Esophagus muscularis mucosa (tissue), 4 donors: ENCODE measurements around the gene NRAP. TPM values are rescaled to one million over a fixed set of nuclear protein-coding genes. Genes with fewer than 3 reads are reported as not detected.

Source experiments
- DNase-seq: peaks from one replicate; pipeline ENCODE4 v3.0.0-alpha.2; 2017; ENCODE audit errors: extremely low spot score
- H3K27ac ChIP-seq, 4 donors: fragments of 200-600 bp; sonication (generic); replicated peaks in 1 of 4; 1 replicate in 3 of 4; 2 replicates in 1 of 4; pipeline ENCODE4 v1.5.1; 2016 to 2019; ENCODE audit warnings: mild to moderate bottlenecking in 1 of 4
- H3K27me3 ChIP-seq, 4 donors: fragments of 200-600 bp; sonication (generic); one replicate each; pipeline versions ENCODE4 v1.5.1 to v1.6.0; 2016 to 2019
- H3K36me3 ChIP-seq, 4 donors: fragments of 200-600 bp; sonication (generic); one replicate each; pipeline ENCODE4 v1.5.1; 2016 to 2019
- H3K4me1 ChIP-seq, 4 donors: fragments of 200-600 bp; sonication (generic); one replicate each; pipeline ENCODE4 v1.5.1; 2016 to 2019
- H3K4me3 ChIP-seq, 4 donors: fragments of 200-600 bp; sonication (generic); 1 replicate in 2 of 4; 2 replicates in 2 of 4; pipeline ENCODE4 v1.5.1; 2016 to 2019; ENCODE audit warnings: mild to moderate bottlenecking in 4 of 4, moderate library complexity in 1 of 4
- H3K9me3 ChIP-seq, 4 donors: fragments of 200-600 bp; sonication (generic); 1 replicate in 3 of 4; 2 replicates in 1 of 4; pipeline ENCODE4 v1.5.1; 2016 to 2019
- CTCF ChIP-seq, 3 experiments: fragments of 200-600 bp in 2 of 3; fragments of 450-650 bp in 1 of 3; sonication (generic) in 2 of 3; IDR thresholded peaks; one replicate each; pipeline ENCODE4 v1.5.1; 2017 to 2019; ENCODE audit warnings: antibody characterized with exemption in 3 of 3, mild to moderate bottlenecking in 2 of 3, moderate library complexity in 1 of 3
- EP300 ChIP-seq: sonication (generic); formaldehyde crosslinking; IDR thresholded peaks from one replicate; pipeline ENCODE4 v1.6.1; 2017; ENCODE audit warnings: antibody characterized with exemption
- POLR2A ChIP-seq: fragments of 450-650 bp; IDR thresholded peaks from one replicate; pipeline ENCODE4 v1.6.1; 2017; ENCODE audit warnings: antibody characterized with exemption, moderate library complexity, mild to moderate bottlenecking, low read depth
- POLR2AphosphoS5 ChIP-seq, 2 donors: sonication (generic); formaldehyde crosslinking; IDR thresholded peaks; one replicate each; pipeline ENCODE4 v1.6.1; 2017; ENCODE audit warnings: antibody characterized with exemption in 2 of 2
- WGBS: methylation state at CpG from one replicate; pipeline ENCODE4 v1.1.5; 2018; 5-methylcytosine and 5-hydroxymethylcytosine counted together
- intact Hi-C: fragments of 100-400 bp; cut with DNase I; formaldehyde crosslinking; loops from one replicate; pipeline ENCODE4 v1.15.1; 2023
- total RNA-seq, 4 donors: library from RNA; depleted of rRNA; stranded (reverse); fragments of >200 nt; gene quantifications; one replicate each; pipeline versions ENCODE4 v1.1.0 to v1.2.1, GENCODE V29; 2016

Gene NRAP
- total RNA-seq, 4 donors from 2014 or later = not detected

- H3K36me3 ChIP-seq = no peaks in the 10 kb centered on the region
- TF ChIP-seq CTCF (IDR thresholded peaks at IDR 0.05) (no peak), EP300 (no peak), POLR2AphosphoS5 (IDR thresholded peaks at IDR 0.05) (no peak), POLR2A (no peak)
- H3K27me3 ChIP-seq = peaks cover 0 to 44% (median 2%) of the 10 kb centered on the region in 4 donors
- no peaks in the 10 kb centered on the region for H3K9me3 ChIP-seq
- no peak overlapping the region for H3K27ac ChIP-seq
- intact Hi-C loops = no loop called here
- H3K4me3 ChIP-seq = no peak overlapping the region
- peaks cover 6 to 16% (median 13%) of the 10 kb centered on the region in 4 donors for H3K4me1 ChIP-seq
- WGBS = 77% methylated on average over 5 of the region's 5 CpGs
- DNase-seq = no peak
Measured at GRCh38 chr10:113560071-113560470, 103.8 kb downstream of the NRAP start.

DNA sequence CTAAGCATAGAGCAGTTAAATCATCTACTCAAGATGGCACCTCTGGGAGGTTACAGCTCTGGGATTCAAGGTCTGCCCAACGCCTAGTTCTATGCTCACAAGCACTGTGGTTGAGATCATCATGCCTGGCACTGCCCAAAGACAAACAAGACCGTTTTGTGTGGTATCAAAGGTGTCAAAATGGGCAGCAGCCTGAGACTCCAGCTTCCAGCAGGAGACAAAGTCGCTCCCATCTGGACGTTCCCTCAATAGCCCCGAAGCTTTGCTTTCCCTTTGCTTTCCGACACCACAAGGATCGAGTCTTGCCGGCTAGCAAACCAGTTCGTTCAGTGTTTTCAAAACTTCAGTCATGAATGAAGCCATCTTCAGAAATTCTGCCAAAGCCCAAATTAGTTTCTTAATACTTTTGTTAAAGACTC, 105.9 kb downstream of the NRAP start:
- Histone ChIP-seq H3K4me3 (peak overlapping the region in 1 of 4 donors; percentile 9), H3K27me3 (peaks cover 0 to 62% (median 2%) of the 10 kb centered on the region in 4 donors), H3K4me1 (peaks cover 6 to 16% (median 10%) of the 10 kb centered on the region in 4 donors), H3K9me3 (no peaks in the 10 kb centered on the region), H3K36me3 (no peaks in the 10 kb centered on the region), H3K27ac (no peak overlapping the region)
- DNase-seq = no peak
- TF ChIP-seq CTCF (IDR thresholded peaks at IDR 0.05) = no peak
- WGBS = 46% methylated on average over 9 of the region's 9 CpGs
- intact Hi-C loops = no loop called here

GRCh38 chr10:113557424-113557862, 106.4 kb downstream of the NRAP start:
- no peak overlapping the region for H3K4me3 ChIP-seq
- 27% methylated on average over 8 of the region's 9 CpGs for WGBS
- H3K36me3 ChIP-seq = no peaks in the 10 kb centered on the region
- TF ChIP-seq CTCF (IDR thresholded peaks at IDR 0.05) (no peak), POLR2AphosphoS5 (IDR thresholded peaks at IDR 0.05) (no peak), POLR2A (no peak), EP300 (no peak)
- no peak for DNase-seq
- intact Hi-C loops = no loop called here
- no peak overlapping the region for H3K27ac ChIP-seq
- peaks cover 0 to 62% (median 2%) of the 10 kb centered on the region in 4 donors for H3K27me3 ChIP-seq
- no peaks in the 10 kb centered on the region for H3K9me3 ChIP-seq
- peaks cover 6 to 16% (median 10%) of the 10 kb centered on the region in 4 donors for H3K4me1 ChIP-seq

DNA sequence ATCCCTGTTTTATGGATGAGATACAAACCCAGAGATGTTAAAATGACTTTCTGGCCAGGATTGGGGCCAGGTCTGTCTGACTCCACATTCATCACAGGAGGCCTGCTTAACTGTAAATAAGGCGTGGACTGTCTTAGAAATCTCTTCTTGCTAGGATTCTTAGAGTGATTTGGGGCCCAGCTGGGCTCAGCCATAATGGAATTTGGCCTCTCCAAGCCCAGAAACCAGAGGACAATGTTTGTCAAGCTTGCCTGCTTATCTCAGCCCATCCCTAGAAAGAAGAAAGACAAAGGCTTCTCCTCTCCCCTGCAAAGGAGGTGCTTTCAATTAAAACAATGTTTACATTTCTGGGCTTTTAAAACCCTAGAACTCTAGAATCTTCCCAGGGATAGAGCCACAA, 108.1 kb downstream of the NRAP start:
- DNase-seq = no peak
- Histone ChIP-seq H3K36me3 (no peaks in the 10 kb centered on the region), H3K4me3 (no peak overlapping the region), H3K4me1 (peaks cover 6 to 16% (median 10%) of the 10 kb centered on the region in 4 donors), H3K27ac (no peak overlapping the region), H3K9me3 (no peaks in the 10 kb centered on the region), H3K27me3 (peaks cover 0 to 62% (median 2%) of the 10 kb centered on the region in 4 donors)
- TF ChIP-seq POLR2A (no peak), EP300 (no peak), POLR2AphosphoS5 (IDR thresholded peaks at IDR 0.05) (no peak), CTCF (IDR thresholded peaks at IDR 0.05) (no peak)
- intact Hi-C loops = no loop called here
- WGBS = 90% methylated on average over 1 of the region's 1 CpG

GRCh38 chr10:113555245-113555644, 108.6 kb downstream of the NRAP start:
- Histone ChIP-seq H3K4me3 (no peak overlapping the region), H3K9me3 (no peaks in the 10 kb centered on the region), H3K4me1 (peaks cover 6 to 16% (median 10%) of the 10 kb centered on the region in 4 donors), H3K36me3 (no peaks in the 10 kb centered on the region), H3K27me3 (peaks cover 0 to 62% (median 2%) of the 10 kb centered on the region in 4 donors), H3K27ac (no peak overlapping the region)
- no peak for TF ChIP-seq EP300
- no peak for TF ChIP-seq POLR2AphosphoS5 (IDR thresholded peaks at IDR 0.05)
- no peak for TF ChIP-seq POLR2A
- no peak for TF ChIP-seq CTCF (IDR thresholded peaks at IDR 0.05)
- intact Hi-C loops = no loop called here
- no peak for DNase-seq
- 81% methylated on average over 3 of the region's 3 CpGs for WGBS
